GM18907 (cell line): ENCODE data around the gene KCNMA1.

Experiments
- ATAC-seq: cut with Tn5 transposase; IDR thresholded peaks from one replicate; pipeline ENCODE4 v1.9.1; 2021; ENCODE audit warnings: mild to moderate bottlenecking, moderate library complexity; ENCODE audit not compliant: unreplicated experiment

Gene KCNMA1

GRCh38 chr10:77290528-77291155, 347.0 kb downstream of the KCNMA1 start:
- ATAC-seq: no peak

- no peak for ATAC-seq
These were observed 347.8 kb downstream of the KCNMA1 start for GRCh38 chr10:77289790-77290189.

GRCh38 chr10:77289027-77289501, 348.5 kb downstream of the KCNMA1 start:
- no peak for ATAC-seq

- no peak for ATAC-seq
These were observed 349.9 kb downstream of the KCNMA1 start for GRCh38 chr10:77287647-77288120.

GRCh38 chr10:77286531-77287508, 350.8 kb downstream of the KCNMA1 start:
- no peak for ATAC-seq

GRCh38 chr10:77285529-77286182, 352.0 kb downstream of the KCNMA1 start:
- ATAC-seq: no peak

GRCh38 chr10:77284797-77285196, 352.8 kb downstream of the KCNMA1 start:
- no peak for ATAC-seq

- no peak for ATAC-seq
These were observed 354.3 kb downstream of the KCNMA1 start for GRCh38 chr10:77283326-77283725.

GRCh38 chr10:77282163-77282562, 355.4 kb downstream of the KCNMA1 start:
- no peak for ATAC-seq

- no peak for ATAC-seq
These were observed 355.9 kb downstream of the KCNMA1 start for GRCh38 chr10:77281719-77282118.

- ATAC-seq: no peak
These were observed 358.4 kb downstream of the KCNMA1 start for GRCh38 chr10:77279207-77279606.

- ATAC-seq: no peak
These were observed 363.4 kb downstream of the KCNMA1 start for GRCh38 chr10:77274046-77274795.

GRCh38 chr10:77269163-77269562, 368.4 kb downstream of the KCNMA1 start:
- no peak for ATAC-seq

- no peak for ATAC-seq
These were observed 368.9 kb downstream of the KCNMA1 start for GRCh38 chr10:77268721-77269120.

GRCh38 chr10:77267703-77268675, 369.6 kb downstream of the KCNMA1 start:
- no peak for ATAC-seq

GRCh38 chr10:77266242-77266641, 371.4 kb downstream of the KCNMA1 start:
- no peak for ATAC-seq

- ATAC-seq: no peak
These were observed 373.1 kb downstream of the KCNMA1 start for GRCh38 chr10:77264527-77264926.

- ATAC-seq: peak; percentile 91
These were observed 373.5 kb downstream of the KCNMA1 start for GRCh38 chr10:77264107-77264506.

GRCh38 chr10:77263700-77264099, 373.9 kb downstream of the KCNMA1 start:
- no peak for ATAC-seq
